AG09319 (cell line): ENCODE results near the gene ITIH6.
"Not testable (repeated sequence)": the region's sequence is repeated elsewhere in the genome, so short reads cannot be mapped to it uniquely, and the experiment has no call there.

Experiments
- DNase-seq: peaks from one replicate; pipeline ENCODE4 v3.0.0-alpha.2; 2010; ENCODE audit warnings: low read depth; ENCODE audit errors: extremely low read depth
- TF ChIP-seq, protein P1 (sequence below): IDR thresholded peaks from 2 replicates; pipeline ENCODE4 v1.5.1; 2011; ENCODE audit warnings: low read depth, mild to moderate bottlenecking, inconsistent platforms, low read length, moderate library complexity

The ITIH6 gene

DNA sequence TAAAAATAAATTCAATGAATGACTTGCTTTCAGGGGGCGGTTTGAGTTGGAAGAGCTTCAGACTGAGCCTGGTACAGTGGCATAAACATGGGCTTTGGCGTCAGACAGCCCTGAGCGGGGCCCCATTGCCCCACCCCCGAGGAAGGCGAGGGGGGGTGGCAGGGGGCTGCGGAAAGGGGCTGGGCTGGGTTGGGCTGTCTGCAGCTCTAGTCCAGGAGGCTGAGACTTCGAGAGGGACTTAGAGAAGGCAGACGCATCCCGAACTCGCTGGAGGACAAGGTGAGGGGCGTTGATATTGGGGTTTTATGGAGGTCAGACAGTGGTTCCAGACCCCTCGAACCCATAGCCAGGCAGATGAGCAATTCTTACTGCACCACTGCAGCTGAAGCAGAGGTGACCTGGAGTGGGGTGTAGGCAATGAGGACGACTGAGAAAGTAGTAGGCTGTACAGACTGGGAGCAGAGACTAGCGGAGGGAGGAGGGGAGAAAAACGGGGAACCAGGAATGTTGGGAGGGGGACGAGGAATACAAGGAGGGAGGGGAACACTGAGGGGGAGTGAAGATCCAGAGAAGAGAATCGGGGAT, 9.6 kb upstream of the ITIH6 start, which contains the start of gene MAGED2:
TSS of gene MAGED2 (plus strand) at position 222 of the 585 bp plus-strand sequence. CDS start 1,587 bp downstream, outside the sequence.
- TF ChIP-seq, protein P1, sequence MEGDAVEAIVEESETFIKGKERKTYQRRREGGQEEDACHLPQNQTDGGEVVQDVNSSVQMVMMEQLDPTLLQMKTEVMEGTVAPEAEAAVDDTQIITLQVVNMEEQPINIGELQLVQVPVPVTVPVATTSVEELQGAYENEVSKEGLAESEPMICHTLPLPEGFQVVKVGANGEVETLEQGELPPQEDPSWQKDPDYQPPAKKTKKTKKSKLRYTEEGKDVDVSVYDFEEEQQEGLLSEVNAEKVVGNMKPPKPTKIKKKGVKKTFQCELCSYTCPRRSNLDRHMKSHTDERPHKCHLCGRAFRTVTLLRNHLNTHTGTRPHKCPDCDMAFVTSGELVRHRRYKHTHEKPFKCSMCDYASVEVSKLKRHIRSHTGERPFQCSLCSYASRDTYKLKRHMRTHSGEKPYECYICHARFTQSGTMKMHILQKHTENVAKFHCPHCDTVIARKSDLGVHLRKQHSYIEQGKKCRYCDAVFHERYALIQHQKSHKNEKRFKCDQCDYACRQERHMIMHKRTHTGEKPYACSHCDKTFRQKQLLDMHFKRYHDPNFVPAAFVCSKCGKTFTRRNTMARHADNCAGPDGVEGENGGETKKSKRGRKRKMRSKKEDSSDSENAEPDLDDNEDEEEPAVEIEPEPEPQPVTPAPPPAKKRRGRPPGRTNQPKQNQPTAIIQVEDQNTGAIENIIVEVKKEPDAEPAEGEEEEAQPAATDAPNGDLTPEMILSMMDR, result no peak
- no peak for DNase-seq

DNA sequence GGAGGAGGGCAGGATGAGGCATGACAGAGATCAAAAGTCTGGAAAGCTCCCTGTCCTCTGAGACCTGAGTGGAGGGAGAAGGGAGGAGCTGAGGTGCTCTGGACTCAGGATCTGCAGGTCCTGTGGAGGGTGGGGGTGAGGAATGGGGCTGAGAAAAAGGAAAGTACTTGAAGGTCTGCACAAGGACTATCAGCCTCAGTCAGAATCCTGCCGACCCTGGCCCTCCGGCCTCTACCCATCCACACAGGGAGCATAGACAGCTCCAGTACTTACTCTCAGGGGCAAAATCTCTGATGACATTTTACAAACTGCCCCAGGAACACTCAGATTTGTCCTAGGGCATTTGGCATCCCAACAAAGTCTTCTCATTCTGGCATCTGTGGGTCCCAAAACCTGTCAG, 991 bp upstream of the ITIH6 start:
- no peak for DNase-seq
- TF ChIP-seq, protein P1, result no peak

DNA sequence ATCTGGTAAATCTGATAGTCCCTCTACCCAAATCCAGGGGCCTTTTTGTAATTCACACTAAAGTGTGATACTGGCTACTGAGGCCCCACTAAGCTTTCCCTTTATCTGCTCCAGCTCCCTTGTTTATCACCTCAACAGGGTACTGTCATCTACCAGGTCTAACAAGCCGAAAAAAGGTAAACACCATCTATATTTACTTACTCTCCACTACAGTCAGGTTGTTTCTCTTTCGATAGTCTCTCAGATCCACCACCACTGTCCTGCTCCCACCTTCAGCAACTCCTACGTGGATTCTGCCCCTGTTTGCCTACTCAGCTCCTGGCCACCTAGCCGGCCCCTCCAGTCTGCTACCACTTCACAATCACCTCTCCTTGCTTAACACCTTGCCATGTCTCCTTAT, 3.3 kb downstream of the ITIH6 start:
- TF ChIP-seq, protein P1, result no peak
- DNase-seq, result no peak

DNA sequence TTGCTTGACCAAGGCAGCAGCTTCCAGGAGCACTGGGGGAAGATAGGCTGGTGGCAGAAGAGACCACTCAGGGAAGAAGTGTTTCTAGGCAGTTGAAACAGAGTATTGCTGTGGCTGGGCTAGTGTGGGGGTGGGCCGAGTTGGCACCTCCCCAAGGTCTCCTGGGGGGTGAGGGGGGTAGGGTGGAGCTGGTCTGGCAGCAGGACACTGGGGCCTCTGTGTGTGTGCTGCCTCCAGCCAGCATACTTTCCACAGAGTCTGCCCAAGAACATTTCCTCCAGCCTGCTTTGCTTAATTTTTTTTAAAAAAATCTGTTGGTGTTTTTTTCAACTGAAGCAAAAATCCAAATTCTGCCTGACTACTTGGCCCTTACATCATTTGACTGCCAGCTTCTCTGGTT, 4.0 kb downstream of the ITIH6 start:
- DNase-seq, result no peak
- TF ChIP-seq, protein P1, result no peak

DNA sequence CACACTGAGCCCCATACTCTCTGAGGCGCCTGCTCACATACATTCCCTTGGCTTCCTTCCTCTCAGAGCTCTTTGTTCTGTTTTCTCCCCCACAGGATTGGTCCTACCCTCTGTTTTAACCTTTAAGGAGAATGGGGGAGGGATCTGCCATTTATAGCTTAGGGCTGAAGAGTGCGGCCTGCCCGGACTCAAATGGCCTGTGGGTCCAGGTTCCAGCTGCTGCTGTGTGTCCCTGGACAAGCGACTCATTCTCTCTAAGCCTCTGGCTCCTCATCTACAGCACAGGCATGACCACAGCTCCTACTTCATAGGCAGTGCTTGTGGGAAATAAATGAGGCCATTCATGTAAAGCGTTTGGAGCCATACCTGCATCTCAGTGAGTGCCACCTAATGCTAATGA, 8.7 kb downstream of the ITIH6 start:
- not testable (repeated sequence) for DNase-seq

DNA sequence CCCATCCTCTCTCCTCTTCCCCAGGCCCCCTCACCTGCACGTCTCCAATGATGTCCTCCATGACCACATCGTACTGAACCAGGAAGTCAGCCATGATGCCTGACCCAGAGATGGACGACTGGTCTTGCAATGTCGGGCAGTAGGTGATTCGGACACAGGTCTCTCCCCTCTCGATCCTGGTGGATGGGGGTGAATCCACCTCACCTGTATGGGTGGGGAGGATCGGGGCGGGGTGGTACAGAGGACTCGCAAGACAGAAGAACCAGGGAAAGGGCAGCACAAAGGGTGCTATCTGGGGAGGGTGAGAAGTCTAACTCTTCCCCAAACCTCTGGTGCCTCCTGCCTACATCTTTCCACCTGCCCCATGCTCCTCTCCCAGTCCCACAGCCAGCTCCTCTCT, 9.6 kb downstream of the ITIH6 start:
- no peak for DNase-seq
- TF ChIP-seq, protein P1, result no peak

DNA sequence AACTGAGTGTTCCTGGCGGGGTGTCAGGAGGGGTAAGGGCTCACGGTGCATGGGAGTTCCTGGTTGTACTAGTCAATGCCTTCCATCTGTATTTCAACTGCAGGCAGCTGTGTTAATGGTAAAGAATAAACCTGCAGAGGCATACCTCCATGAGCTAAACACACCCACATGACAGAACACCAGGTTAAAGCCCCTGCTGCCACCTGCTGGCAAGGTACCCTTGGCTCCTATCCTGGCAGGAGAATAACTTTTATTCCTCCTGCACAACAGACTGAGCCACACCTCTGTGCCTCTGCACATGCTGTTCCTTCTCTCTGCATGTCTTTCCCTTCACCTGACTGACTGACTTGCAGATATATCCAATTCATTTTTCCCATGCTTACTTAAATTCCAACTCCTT, 11.1 kb downstream of the ITIH6 start:
- TF ChIP-seq, protein P1, result no peak
- no peak for DNase-seq

DNA sequence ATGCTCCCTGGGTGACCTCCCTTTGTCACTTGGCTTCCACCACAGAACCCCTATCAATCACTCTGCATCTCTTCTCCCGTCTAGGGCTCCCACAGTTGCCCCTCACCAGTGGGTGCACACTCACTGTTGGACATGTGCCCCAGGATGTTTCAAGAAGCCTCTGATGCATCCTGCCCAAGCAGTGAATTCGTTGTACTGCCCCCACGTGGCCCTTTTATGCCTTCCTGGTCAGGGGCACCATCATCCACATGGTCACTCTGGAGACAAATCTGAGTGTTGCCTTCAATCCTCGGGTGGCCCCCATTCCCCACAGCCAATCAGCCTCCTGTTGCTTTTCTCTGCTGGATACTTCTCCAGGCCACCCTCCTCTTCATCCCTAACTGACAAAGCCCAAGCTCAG, 12.2 kb downstream of the ITIH6 start:
- TF ChIP-seq, protein P1, result peak; percentile 12
- DNase-seq, result no peak
